OCI-LY3 (cell line): ENCODE data around the gene ATG16L2.

Experiments used
- CTCF ChIP-seq: fragments of 200-600, 300-600 bp; sonication (generic); IDR thresholded peaks from 2 replicates; pipeline ENCODE4 v1.5.1; 2014; ENCODE audit warnings: antibody characterized with exemption, low read length, low read depth
- EZH2phosphoT487 ChIP-seq: fragments of 200-600 bp; shearing (Covaris generic); IDR thresholded peaks from 2 replicates; pipeline ENCODE4 v1.6.1; 2018; ENCODE audit warnings: antibody characterized with exemption, mixed run types, low read depth

- TF ChIP-seq CTCF (no peak), EZH2phosphoT487 (no peak)
These were observed 6.4 kb downstream of the ATG16L2 start for GRCh38 chr11:72820439-72821139.
